A549 (cell line): ENCODE measurements around the gene RETREG1. TPM values are rescaled to one million over a fixed set of nuclear protein-coding genes. Genes with fewer than 3 reads are reported as not detected.
A peak's percentile ranks its signal among the peaks of the same experiment; 100 is the strongest.

Source experiments
- ATAC-seq, 2 experiments: fragments of 200-7000 bp in 1 of 2; fragments of >200 bp in 1 of 2; cut with Nextera tagmentation in 1 of 2; cut with Tn5 transposase in 1 of 2; 3 replicates each; pipeline versions ENCODE4 v1.8.0 to v1.9.1; 2018 to 2020; ENCODE audit warnings: mild to moderate bottlenecking in 1 of 2, moderate library complexity in 1 of 2
- CTCF ChIA-PET: fragments of 300-600 bp; sonication (Branson Sonifier 250); formaldehyde crosslinking; extraction: SDS; loops from one replicate; lab custom pipeline; 2021; ENCODE audit warnings: antibody characterized with exemption, inconsistent platforms; lab: Yijun Ruan, JAX
- POLR2A ChIA-PET: fragments of 350-600 bp; formaldehyde crosslinking; extraction: SDS; loops from one replicate; lab custom pipeline; 2021; ENCODE audit warnings: antibody characterized with exemption, inconsistent platforms; lab: Yijun Ruan, JAX
- DNase-seq, 2 experiments: peaks; one replicate each; pipeline versions ENCODE4 v3.0.0 to v3.0.0-alpha.2; 2011 to 2016; ENCODE audit warnings: low read depth in 1 of 2, low spot score in 1 of 2
- FAIRE-seq: peaks from 2 replicates; lab custom pipeline; 2011; peaks lifted over from hg19 to GRCh38; lab: Jason Lieb, UNC
- H3K27ac ChIP-seq, 2 experiments: fragments of >200 bp; sonication (Bioruptor Twin); formaldehyde crosslinking; 3 replicates each; pipeline ENCODE4 v1.5.1; 2016 to 2017
- H3K4me1 ChIP-seq: fragments of >200 bp; sonication (Bioruptor Twin); formaldehyde crosslinking; 3 replicates; pipeline ENCODE4 v1.6.1; 2016
- H3K4me2 ChIP-seq: fragments of >200 bp; sonication (Bioruptor Twin); formaldehyde crosslinking; 3 replicates; pipeline ENCODE4 v1.6.1; 2016
- H3K4me3 ChIP-seq: fragments of >200 bp; sonication (Bioruptor Twin); formaldehyde crosslinking; 3 replicates; pipeline ENCODE4 v1.5.1; 2016
- H3K9me3 ChIP-seq: fragments of >200 bp; sonication (Bioruptor Twin); formaldehyde crosslinking; 3 replicates; pipeline ENCODE4 v1.6.1; 2016
- BHLHE40 ChIP-seq: IDR thresholded peaks from 2 replicates; pipeline ENCODE4 v1.6.1; 2012; ENCODE audit warnings: low read depth, low read length, inconsistent platforms
- CBX2 ChIP-seq: fragments of 200-600 bp; sonication (generic); IDR thresholded peaks from 2 replicates; pipeline ENCODE4 v1.6.1; 2016; ENCODE audit warnings: low read depth, mild to moderate bottlenecking, borderline replicate concordance
- CEBPB ChIP-seq, 2 experiments: fragments of >200 bp in 1 of 2; sonication (Bioruptor Twin) in 1 of 2; formaldehyde crosslinking in 1 of 2; IDR thresholded peaks; 2 replicates each; pipeline ENCODE4 v1.6.1; 2012 to 2016
- CTCF ChIP-seq: fragments of >200 bp; sonication (Bioruptor Twin); formaldehyde crosslinking; IDR thresholded peaks from 3 replicates; pipeline ENCODE4 v1.5.1; 2016
- E2F6 ChIP-seq: IDR thresholded peaks from 2 replicates; pipeline ENCODE4 v1.6.1; 2012; ENCODE audit warnings: low read depth, borderline replicate concordance
- EHMT2 ChIP-seq: fragments of 200-600 bp; sonication (generic); IDR thresholded peaks from 2 replicates; pipeline ENCODE4 v1.6.1; 2016; ENCODE audit warnings: antibody characterized with exemption, low read depth, mild to moderate bottlenecking, moderate library complexity
- ELK1 ChIP-seq: fragments of 150-350 bp; IDR thresholded peaks from 2 replicates; pipeline ENCODE4 v1.6.1; 2014; ENCODE audit warnings: low read depth, mild to moderate bottlenecking, low read length
- EP300 ChIP-seq, 2 experiments: fragments of >200 bp; sonication (Bioruptor Twin); formaldehyde crosslinking; IDR thresholded peaks; 2 replicates in 1 of 2; 3 replicates in 1 of 2; pipeline ENCODE4 v1.6.1; 2016 to 2017
- ESRRA ChIP-seq: fragments of 150-350 bp; IDR thresholded peaks from 2 replicates; pipeline ENCODE4 v1.6.1; 2014; ENCODE audit warnings: mild to moderate bottlenecking, low read length, borderline replicate concordance
- FOXS1 ChIP-seq: fragments of 250-450 bp; sonication (Bioruptor Pico); IDR thresholded peaks from 2 replicates; pipeline ENCODE4 v1.5.0; 2020; ENCODE audit warnings: mild to moderate bottlenecking, moderate library complexity
- HDAC2 ChIP-seq: fragments of 200-600 bp; sonication (generic); IDR thresholded peaks from 2 replicates; pipeline ENCODE4 v1.6.1; 2016
- HMGXB4 ChIP-seq: fragments of 250-450 bp; sonication (Bioruptor Pico); IDR thresholded peaks from 2 replicates; pipeline ENCODE4 v1.5.0; 2021; ENCODE audit warnings: mild to moderate bottlenecking, moderate library complexity, borderline replicate concordance
- HOXB13 ChIP-seq: fragments of 250-450 bp; sonication (Bioruptor Pico); IDR thresholded peaks from 2 replicates; pipeline ENCODE4 v1.5.0; 2020; ENCODE audit warnings: low read depth, mild to moderate bottlenecking, moderate library complexity
- JUN ChIP-seq, 2 experiments: fragments of >200 bp; sonication (Bioruptor Twin); formaldehyde crosslinking; IDR thresholded peaks; 2 replicates in 1 of 2; 3 replicates in 1 of 2; pipeline ENCODE4 v1.6.1; 2016 to 2017
- MAZ ChIP-seq: fragments of 150-350 bp; IDR thresholded peaks from 2 replicates; pipeline ENCODE4 v1.6.1; 2014; ENCODE audit warnings: antibody characterized with exemption, low read depth, low read length, borderline replicate concordance
- NFE2L2 ChIP-seq: fragments of 150-350 bp; conservative IDR thresholded peaks from 2 replicates; pipeline ENCODE4 v1.6.1; 2014; ENCODE audit warnings: low read length
- NPAS2 ChIP-seq: fragments of 250-450 bp; sonication (Bioruptor Pico); IDR thresholded peaks from 2 replicates; pipeline ENCODE4 v1.8.0; 2022; ENCODE audit warnings: mild to moderate bottlenecking, moderate library complexity, borderline replicate concordance
- RARB ChIP-seq: fragments of 250-450 bp; sonication (Bioruptor Pico); IDR thresholded peaks from 2 replicates; pipeline ENCODE4 v1.8.0; 2021; ENCODE audit warnings: mild to moderate bottlenecking, moderate library complexity
- REST ChIP-seq: fragments of 200-600 bp; sonication (generic); IDR thresholded peaks from 2 replicates; pipeline ENCODE4 v1.6.1; 2016; ENCODE audit warnings: antibody characterized with exemption, mild to moderate bottlenecking, moderate library complexity
- RNF2 ChIP-seq: fragments of 200-600 bp; sonication (generic); IDR thresholded peaks from 2 replicates; pipeline ENCODE4 v1.6.1; 2016; ENCODE audit warnings: low read depth, mild to moderate bottlenecking, antibody characterized with exemption, moderate library complexity, borderline replicate concordance
- ZC3H11A ChIP-seq: fragments of 450-650 bp; IDR thresholded peaks from 2 replicates; pipeline ENCODE4 v1.6.1; 2014; ENCODE audit warnings: antibody characterized with exemption, mild to moderate bottlenecking
- ZFP36 ChIP-seq: fragments of 450-650 bp; IDR thresholded peaks from 2 replicates; pipeline ENCODE4 v1.6.1; 2014; ENCODE audit warnings: borderline replicate concordance; ENCODE audit not compliant: partially characterized antibody
- ZNF302 ChIP-seq: fragments of 250-450 bp; sonication (Bioruptor Pico); IDR thresholded peaks from 2 replicates; pipeline ENCODE4 v1.9.0; 2021; ENCODE audit warnings: inconsistent platforms, mild to moderate bottlenecking, moderate library complexity
- WGBS: methylation state at CpG from one replicate; pipeline ENCODE4 v1.1.6; 2017; ENCODE audit errors: missing lambda C conversion rate; 5-methylcytosine and 5-hydroxymethylcytosine counted together
- polyA plus RNA-seq, 4 experiments: library from polyadenylated mRNA; depleted of rRNA in 3 of 4; stranded (reverse); fragments of >200 nt; fragmentation: RNase III in 1 of 4; extraction: RNeasy Plus Mini Kit Qiagen cat#74134 plus additional on column Dnase treatment in 1 of 4; gene quantifications; 2 replicates in 3 of 4; 3 replicates in 1 of 4; pipeline ENCODE4 v1.2.3, GENCODE V29; 2011 to 2017
- TF ChIP-seq, protein P1 (sequence below): IDR thresholded peaks from 2 replicates; pipeline ENCODE4 v1.6.1; 2012

Gene RETREG1
- polyA plus RNA-seq, 2 of the 4 experiments (the other 2 are of a cell fraction), result 2.1 to 3.4 TPM

GRCh38 chr5:16455668-16456067, 161.1 kb downstream of the RETREG1 start:
- Histone ChIP-seq H3K4me1 (peaks cover 5% of the 10 kb centered on the region; the same call in 2 of the 3 replicates), H3K4me2 (peak overlapping the region; percentile 3; the same call in 1 of the 3 replicates), H3K27ac (peak overlapping the region in 1 of 2 experiments; percentile 52; a peak in 2 of 6 replicates), H3K9me3 (no peaks in the 10 kb centered on the region), H3K4me3 (no peak overlapping the region)
- FAIRE-seq, result no peak
- CTCF ChIA-PET, result interaction anchor here (0.6 to 4.0 kb wide), 16 partner anchors 10 to 966 kb away, joined by 3 to 34 read pairs (median 6); no protein-coding TSS in a partner anchor
- WGBS, result 89% methylated on average over 5 of the region's 5 CpGs
- no peak for ATAC-seq
- TF ChIP-seq ZFP36 (no peak), RNF2 (no peak), HOXB13 (CRISPR knock-in tag) (no peak), NFE2L2 (no peak), NPAS2 (CRISPR knock-in tag) (no peak), E2F6 (no peak), ESRRA (no peak), MAZ (no peak), JUN (IDR thresholded peaks at IDR 0.05) (no peak), REST (no peak), HMGXB4 (CRISPR knock-in tag) (no peak), ZNF302 (CRISPR knock-in tag) (no peak), RARB (CRISPR knock-in tag) (no peak), ELK1 (no peak)
- DNase-seq, result no peak
- POLR2A ChIA-PET, result interaction anchor here (1.0 kb wide), 2 partner anchors 11 to 295 kb away, joined by 3 to 4 read pairs; no protein-coding TSS in a partner anchor

- no peak for ATAC-seq
- 89% methylated on average over 4 of the region's 4 CpGs for WGBS
- DNase-seq, result no peak
- no peak for TF ChIP-seq HDAC2
- TF ChIP-seq ELK1, result no peak
- TF ChIP-seq JUN (IDR thresholded peaks at IDR 0.05), result no peak
- no peak for TF ChIP-seq EP300 (IDR thresholded peaks at IDR 0.05)
- TF ChIP-seq NPAS2 (CRISPR knock-in tag), result no peak
- no peak for TF ChIP-seq FOXS1 (CRISPR knock-in tag)
- TF ChIP-seq, protein P1, sequence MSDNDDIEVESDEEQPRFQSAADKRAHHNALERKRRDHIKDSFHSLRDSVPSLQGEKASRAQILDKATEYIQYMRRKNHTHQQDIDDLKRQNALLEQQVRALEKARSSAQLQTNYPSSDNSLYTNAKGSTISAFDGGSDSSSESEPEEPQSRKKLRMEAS, result no peak
- TF ChIP-seq MAZ, result no peak
- TF ChIP-seq CBX2, result no peak
- TF ChIP-seq ZNF302 (CRISPR knock-in tag), result no peak
- no peak for TF ChIP-seq BHLHE40
- no peak for TF ChIP-seq E2F6
- no peak for TF ChIP-seq CEBPB (IDR thresholded peaks at IDR 0.05)
- TF ChIP-seq CTCF, result no peak
- no peak for TF ChIP-seq HOXB13 (CRISPR knock-in tag)
- no peak for TF ChIP-seq ZC3H11A
- TF ChIP-seq EHMT2, result no peak
- POLR2A ChIA-PET, result no interaction called here
- no peak overlapping the region for H3K4me3 ChIP-seq
- no peaks in the 10 kb centered on the region for H3K9me3 ChIP-seq
- H3K4me1 ChIP-seq, result peaks cover 5% of the 10 kb centered on the region; the same call in 2 of the 3 replicates
- no peak for FAIRE-seq
- CTCF ChIA-PET, result interaction anchor here (0.6 to 4.0 kb wide), 6 partner anchors 9 to 762 kb away, joined by 3 to 34 read pairs (median 10); no protein-coding TSS in a partner anchor
- no peak overlapping the region for H3K4me2 ChIP-seq
- H3K27ac ChIP-seq, result no peak overlapping the region
Measured at GRCh38 chr5:16454686-16455085, 162.1 kb downstream of the RETREG1 start.
